ENCODE measurements around the gene PRRC2A. TPM values are rescaled to one million over a fixed set of nuclear protein-coding genes. Genes with fewer than 3 reads are reported as not detected.

The PRRC2A gene
- total RNA-seq, result 66.1 TPM

DNA sequence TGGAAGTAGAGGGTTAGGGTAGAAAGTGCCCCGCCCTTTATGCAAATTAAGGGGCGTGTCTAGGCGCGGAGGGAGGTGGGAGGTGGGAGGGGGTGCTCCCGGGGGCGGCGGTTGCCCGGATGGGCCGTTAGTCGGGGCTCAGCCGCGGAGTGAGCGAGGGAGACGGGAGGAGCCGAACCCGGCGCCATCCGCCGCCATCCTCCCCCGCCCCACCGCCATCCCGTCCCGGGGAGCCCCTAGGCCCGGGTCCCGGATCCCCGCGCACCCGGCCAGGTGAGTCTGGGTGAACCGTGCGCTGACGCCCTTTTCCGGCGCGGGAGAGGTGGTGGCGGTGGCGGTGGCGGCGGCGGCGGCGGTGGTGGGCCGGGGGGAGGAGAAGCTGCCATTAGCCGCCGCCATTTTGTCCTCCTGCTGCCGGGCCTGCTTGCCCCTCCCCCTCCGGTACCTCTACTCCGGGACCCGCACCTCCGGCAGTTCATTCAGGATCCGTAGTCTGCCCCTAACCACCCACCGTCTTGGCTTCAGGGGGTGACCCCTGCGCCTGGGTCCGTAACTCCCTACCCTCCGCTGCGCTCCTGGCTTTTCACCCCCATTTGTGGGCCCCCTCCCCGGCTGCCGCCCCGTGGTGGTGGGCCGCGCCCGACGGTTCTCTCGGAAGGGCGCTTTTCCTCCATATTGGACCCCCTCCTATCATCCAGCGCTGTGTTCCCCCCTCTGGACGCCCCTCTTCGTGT lies at the start of gene PRRC2A:
Gene PRRC2A, plus strand, starts transcription at position 130 of the 734 bp plus-strand sequence. CDS start 2,075 bp downstream, outside the sequence.
- DNase-seq, result peak; percentile 90

DNA sequence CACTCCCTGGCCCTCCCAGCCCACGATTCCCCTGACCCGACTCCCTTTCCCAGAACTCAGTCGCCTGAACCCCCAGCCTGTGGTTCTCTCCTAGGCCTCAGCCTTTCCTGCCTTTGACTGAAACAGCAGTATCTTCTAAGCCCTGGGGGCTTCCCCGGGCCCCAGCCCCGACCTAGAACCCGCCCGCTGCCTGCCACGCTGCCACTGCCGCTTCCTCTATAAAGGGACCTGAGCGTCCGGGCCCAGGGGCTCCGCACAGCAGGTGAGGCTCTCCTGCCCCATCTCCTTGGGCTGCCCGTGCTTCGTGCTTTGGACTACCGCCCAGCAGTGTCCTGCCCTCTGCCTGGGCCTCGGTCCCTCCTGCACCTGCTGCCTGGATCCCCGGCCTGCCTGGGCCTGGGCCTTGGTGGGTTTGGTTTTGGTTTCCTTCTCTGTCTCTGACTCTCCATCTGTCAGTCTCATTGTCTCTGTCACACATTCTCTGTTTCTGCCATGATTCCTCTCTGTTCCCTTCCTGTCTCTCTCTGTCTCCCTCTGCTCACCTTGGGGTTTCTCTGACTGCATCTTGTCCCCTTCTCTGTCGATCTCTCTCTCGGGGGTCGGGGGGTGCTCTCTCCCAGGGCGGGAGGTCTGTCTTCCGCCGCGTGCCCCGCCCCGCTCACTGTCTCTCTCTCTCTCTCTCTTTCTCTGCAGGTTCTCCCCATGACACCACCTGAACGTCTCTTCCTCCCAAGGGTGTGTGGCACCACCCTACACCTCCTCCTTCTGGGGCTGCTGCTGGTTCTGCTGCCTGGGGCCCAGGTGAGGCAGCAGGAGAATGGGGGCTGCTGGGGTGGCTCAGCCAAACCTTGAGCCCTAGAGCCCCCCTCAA lies 48.2 kb upstream of the PRRC2A start, which contains the start of gene LTA:
Gene LTA, plus strand, starts transcription at position 249 of the 871 bp plus-strand sequence. Its CDS starts 454 bp downstream, at position 703.
- no peak for DNase-seq

GRCh38 chr6:31573239-31574105 lies 47.0 kb upstream of the PRRC2A start:
- DNase-seq, result no peak

DNA sequence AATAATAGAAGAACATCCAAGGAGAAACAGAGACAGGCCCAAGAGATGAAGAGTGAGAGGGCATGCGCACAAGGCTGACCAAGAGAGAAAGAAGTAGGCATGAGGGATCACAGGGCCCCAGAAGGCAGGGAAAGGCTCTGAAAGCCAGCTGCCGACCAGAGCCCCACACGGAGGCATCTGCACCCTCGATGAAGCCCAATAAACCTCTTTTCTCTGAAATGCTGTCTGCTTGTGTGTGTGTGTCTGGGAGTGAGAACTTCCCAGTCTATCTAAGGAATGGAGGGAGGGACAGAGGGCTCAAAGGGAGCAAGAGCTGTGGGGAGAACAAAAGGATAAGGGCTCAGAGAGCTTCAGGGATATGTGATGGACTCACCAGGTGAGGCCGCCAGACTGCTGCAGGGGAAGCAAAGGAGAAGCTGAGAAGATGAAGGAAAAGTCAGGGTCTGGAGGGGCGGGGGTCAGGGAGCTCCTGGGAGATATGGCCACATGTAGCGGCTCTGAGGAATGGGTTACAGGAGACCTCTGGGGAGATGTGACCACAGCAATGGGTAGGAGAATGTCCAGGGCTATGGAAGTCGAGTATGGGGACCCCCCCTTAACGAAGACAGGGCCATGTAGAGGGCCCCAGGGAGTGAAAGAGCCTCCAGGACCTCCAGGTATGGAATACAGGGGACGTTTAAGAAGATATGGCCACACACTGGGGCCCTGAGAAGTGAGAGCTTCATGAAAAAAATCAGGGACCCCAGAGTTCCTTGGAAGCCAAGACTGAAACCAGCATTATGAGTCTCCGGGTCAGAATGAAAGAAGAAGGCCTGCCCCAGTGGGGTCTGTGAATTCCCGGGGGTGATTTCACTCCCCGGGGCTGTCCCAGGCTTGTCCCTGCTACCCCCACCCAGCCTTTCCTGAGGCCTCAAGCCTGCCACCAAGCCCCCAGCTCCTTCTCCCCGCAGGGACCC lies 46.1 kb upstream of the PRRC2A start:
- DNase-seq, result no peak

GRCh38 chr6:31575335-31575901 lies 45.1 kb upstream of the PRRC2A start, which contains the start of gene TNF:
TSS of gene TNF (plus strand) at chr6:31575565. CDS start at chr6:31575742, 177 bp downstream.
- DNase-seq, result peak; percentile 28

GRCh38 chr6:31575952-31576685 lies 44.4 kb upstream of the PRRC2A start:
- no peak for DNase-seq

GRCh38 chr6:31576897-31577578 lies 43.5 kb upstream of the PRRC2A start:
- no peak for DNase-seq

- DNase-seq, result no peak
Observed at GRCh38 chr6:31577579-31577966, 42.9 kb upstream of the PRRC2A start.

DNA sequence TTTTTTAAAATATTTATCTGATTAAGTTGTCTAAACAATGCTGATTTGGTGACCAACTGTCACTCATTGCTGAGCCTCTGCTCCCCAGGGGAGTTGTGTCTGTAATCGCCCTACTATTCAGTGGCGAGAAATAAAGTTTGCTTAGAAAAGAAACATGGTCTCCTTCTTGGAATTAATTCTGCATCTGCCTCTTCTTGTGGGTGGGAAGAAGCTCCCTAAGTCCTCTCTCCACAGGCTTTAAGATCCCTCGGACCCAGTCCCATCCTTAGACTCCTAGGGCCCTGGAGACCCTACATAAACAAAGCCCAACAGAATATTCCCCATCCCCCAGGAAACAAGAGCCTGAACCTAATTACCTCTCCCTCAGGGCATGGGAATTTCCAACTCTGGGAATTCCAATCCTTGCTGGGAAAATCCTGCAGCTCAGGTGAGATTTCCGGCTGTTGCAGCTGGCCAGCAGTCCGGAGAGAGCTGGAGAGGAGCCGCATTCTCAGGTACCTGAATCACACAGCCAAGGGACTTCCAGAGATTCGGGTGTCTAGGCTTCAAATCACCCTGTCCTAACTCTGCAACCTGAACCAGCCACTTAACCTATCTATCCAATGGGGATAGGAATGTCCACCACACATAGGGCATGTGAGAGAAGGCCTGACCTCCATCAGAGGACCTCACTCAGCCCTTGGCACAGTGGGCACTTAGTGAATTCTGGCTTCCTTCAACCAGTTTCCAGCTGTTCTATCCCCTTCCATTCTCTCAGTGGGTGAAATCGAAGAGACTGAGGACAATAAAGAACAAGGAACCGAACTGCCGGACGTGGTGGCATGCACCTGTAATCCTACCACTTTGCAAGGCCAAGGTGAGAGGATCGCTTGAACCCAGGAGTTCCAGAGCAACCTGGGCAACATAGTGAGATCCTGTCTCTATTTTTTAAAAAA lies 42.1 kb upstream of the PRRC2A start:
- no peak for DNase-seq

GRCh38 chr6:31579119-31579505 lies 41.4 kb upstream of the PRRC2A start:
- DNase-seq, result no peak

DNA sequence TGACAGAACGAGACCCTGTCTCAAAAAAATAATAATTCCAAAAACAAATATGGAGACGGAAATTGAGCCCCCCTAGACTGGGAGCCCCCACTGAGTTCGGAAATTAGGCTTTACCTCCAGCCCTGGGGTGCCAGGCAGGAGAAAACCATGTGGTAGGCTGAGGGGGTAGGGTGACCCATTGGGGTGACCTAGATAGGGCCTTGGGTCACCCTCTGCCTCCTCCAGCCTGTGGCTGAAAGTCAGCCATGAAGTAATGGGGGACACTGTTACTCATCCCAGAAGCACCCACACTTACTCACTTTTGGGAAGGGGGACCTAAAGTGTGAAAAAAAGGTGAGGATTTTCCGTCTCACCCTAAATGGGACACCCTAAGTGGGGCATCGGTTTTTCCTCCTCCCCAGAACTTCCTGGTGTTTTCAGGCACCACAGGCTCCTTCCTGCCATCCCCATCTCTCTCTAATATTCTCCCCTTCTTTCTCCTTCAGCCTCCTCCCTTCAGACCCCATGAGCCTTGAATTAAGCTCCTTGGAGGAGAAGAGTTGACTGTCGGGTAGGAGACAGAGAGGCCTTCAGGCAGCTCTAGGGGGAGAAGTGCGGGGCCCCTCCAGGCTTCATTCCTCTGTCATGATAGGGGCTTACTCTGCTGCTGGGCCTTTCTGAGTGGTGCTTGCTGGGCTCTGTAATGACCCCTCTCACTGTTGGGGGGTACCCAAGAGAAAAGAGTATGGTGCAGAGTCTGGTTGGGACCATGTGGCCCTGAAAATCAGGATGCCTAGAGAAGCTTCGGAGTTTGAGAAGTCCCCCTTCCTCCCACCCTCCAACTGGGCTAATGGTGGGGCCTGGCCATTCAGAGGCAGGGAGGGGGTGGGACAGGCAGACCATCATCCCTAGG lies 40.7 kb upstream of the PRRC2A start:
- DNase-seq, result no peak

- no peak for DNase-seq
Observed at GRCh38 chr6:31580438-31580740, 40.1 kb upstream of the PRRC2A start.

DNA sequence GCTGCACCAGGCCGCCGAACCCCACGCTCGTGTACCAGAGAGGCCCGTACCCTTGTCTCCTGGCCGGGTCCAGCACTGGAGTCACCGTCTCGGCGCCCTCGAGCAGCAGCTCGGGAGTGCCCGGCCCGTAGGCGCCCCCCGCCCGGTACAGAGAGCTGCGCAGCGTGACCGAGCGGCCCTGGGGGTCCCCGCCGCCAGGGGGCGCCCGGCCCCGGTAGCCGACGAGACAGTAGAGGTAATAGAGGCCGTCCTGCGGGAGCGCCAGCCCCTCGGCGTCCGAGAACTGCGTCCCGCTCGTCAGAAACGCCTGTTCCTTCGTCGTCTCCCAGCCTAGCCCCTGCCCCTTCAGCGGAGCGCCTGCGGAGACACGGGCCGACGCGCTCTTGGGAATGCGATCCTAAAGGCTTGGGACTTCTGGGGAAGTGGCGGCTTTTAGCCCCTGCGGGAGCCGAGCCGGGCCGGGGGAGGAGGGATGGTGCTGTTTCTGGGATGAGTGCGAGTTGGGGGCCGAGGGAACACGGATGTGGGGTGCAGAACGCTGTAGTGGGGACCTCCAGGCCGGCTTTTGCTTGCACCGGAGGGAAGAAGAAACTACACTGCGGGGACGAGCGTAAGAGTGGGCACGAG lies 39.6 kb upstream of the PRRC2A start:
- DNase-seq, result peak; percentile 91

- no peak for DNase-seq
Observed at GRCh38 chr6:31581434-31582229, 38.9 kb upstream of the PRRC2A start.

DNA sequence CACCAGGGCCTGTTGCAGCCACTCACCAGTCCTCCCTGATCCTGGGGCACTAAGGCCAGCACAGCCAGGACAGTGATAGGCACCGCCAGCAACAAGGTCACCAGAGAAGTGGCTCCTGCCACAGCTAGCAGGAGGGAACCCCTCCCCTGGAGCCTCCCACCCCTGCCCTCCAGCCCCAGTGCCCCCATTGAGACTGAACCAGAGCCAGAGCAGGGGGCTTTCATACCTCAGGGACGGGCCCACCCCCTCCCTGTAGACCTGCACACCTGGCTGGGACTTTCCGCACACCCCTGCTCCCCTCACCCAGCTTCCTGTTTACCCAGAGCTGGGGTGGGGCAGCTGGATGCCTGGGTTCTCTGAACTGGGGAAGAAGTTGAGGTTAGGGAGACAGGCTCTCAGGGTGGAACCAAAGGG lies 38.3 kb upstream of the PRRC2A start, which contains the start of gene LTB:
Gene LTB, minus strand, starts transcription at position 195 of the 414 bp plus-strand sequence. Its CDS starts 7 bp downstream, at position 188.
- no peak for DNase-seq

GRCh38 chr6:31585491-31585890 lies 35.0 kb upstream of the PRRC2A start:
- DNase-seq, result no peak

Data from tongue (tissue), 2 donors.